Hypothalamus (tissue), 51 donors: ENCODE data around the gene SNRPD3.
"Not testable (repeated sequence)": the region's sequence is repeated elsewhere in the genome, so short reads cannot be mapped to it uniquely, and the experiment has no call there.

Source experiments
- DNase-seq, 51 donors: peaks; one replicate each; lab custom pipeline; 2025; lab: John Stamatoyannopoulos, UW

SNRPD3 gene

GRCh38 chr22:24603770-24604629 is 48.2 kb downstream of the SNRPD3 start:
- DNase-seq, result not testable (repeated sequence)

- not testable (repeated sequence) for DNase-seq
These were observed 50.5 kb downstream of the SNRPD3 start for GRCh38 chr22:24606340-24606739.

DNA sequence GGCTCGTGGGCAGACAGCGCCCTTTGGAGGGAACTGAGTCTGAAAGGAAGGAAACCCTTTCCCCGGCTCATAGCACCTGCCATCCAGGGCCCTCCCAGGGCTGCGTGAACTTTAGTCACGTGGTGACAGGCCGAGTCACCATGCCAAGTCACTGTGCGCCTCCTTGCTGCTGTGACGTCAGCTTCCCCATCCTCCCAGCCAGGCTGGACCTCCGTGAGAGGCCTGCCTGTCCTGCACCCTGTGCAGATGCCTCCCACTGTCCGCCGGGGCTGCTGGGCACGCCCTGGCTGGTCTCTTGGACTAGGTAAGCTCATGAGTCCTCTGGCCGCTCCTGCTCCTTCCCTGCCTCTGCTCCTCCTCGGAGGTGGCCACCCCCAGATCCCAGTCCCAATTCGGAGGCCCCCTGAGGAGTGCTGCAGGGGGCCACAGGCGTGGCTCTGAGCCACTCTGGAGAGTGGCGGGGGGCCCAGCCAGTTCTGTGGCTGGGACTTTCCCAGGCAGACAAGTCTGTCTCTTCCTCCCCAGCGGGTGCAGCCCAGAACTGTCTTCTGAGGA is 51.7 kb downstream of the SNRPD3 start:
- DNase-seq, result not testable (repeated sequence)

DNA sequence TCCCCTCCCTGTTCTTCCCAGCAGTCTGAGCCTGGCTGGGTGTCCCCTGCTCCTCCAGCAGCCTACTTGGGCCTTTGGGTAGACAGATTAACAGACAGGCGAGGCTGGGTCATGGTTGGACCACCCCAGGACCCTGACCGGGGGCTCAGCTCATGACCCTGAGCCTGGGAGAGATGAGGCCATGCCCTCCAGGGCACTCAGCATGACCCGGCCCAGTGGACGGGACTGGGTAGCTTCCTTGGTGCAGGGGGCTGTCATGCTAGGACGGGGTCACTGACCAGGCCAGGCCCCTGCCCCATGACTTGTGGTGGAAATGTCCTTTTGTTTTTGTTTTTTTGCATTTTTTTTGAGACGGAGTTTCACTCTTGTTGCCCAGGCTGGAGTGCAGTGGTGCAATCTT is 52.5 kb downstream of the SNRPD3 start:
- DNase-seq, result not testable (repeated sequence)

DNA sequence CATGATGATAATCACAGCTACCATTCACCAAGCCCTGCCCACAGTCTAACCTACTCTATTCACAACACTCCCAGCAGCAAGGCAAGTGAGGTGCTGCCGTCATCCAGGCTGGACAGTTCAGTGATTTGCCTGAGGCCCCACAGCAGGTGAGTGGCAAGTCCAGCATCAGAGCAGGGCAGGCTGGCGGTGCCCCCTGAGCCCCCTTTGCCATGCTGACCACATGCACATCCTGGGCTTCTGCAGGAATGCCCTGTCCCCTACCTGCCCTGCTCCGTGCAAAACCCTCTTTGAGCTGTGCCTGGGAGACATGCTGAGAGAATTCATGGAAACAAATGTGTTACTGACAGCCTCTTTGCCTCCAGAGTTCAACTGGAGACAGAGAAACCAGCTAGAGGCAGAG is 54.1 kb downstream of the SNRPD3 start:
- DNase-seq, result not testable (repeated sequence)

DNA sequence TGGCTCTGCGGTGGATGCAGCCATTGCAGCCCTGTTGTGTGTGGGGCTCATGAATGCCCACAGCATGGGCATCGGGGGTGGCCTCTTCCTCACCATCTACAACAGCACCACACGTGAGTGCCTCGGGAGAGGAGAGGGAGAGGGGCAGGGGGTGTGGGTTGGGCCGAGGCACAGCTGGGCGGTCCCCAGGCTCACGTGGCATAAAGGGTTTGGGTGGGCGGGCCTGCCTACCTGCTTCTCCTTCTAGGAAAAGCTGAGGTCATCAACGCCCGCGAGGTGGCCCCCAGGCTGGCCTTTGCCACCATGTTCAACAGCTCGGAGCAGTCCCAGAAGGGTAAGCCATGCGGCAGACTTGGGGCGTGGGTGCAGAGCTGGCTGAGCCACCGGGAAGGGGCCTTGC is 59.0 kb downstream of the SNRPD3 start:
- not testable (repeated sequence) for DNase-seq

- DNase-seq, result not testable (repeated sequence)
These were observed 65.4 kb downstream of the SNRPD3 start for GRCh38 chr22:24621244-24621643.

GRCh38 chr22:24622596-24622995 is 66.8 kb downstream of the SNRPD3 start:
- not testable (repeated sequence) for DNase-seq
